ENCODE measurements around the gene PLOD1. TPM values are rescaled to one million over a fixed set of nuclear protein-coding genes. Genes with fewer than 3 reads are reported as not detected.

The PLOD1 gene
- total RNA-seq (2022; extraction: Qiagen RNA extraction; ENCODE audit: low read depth): 60.5 to 88.3 TPM (median 85.2 TPM) in 5 replicates

GRCh38 chr1:11934302-11935056 is at the start of gene PLOD1:
Gene PLOD1 (plus strand): TSS chr1:11934717. CDS start chr1:11934780, 63 bp downstream.

GRCh38 chr1:11979851-11980675 is 45.5 kb downstream of the PLOD1 start, which contains the start of gene MFN2:
Gene MFN2 (plus strand): TSS chr1:11980444. CDS start chr1:11989169, 8,725 bp downstream.

Other genes with a start within 250 kb of the PLOD1 start
- 0.05 to 0.13 TPM (median 0.06 TPM) in 5 replicates for gene DRAXIN, start 243.0 kb upstream of the PLOD1 start, total RNA-seq (2022; extraction: Qiagen RNA extraction; ENCODE audit: low read depth)
- gene AGTRAP, start 198.6 kb upstream of the PLOD1 start, total RNA-seq (2022; extraction: Qiagen RNA extraction; ENCODE audit: low read depth): 62.1 to 107 TPM (median 99.1 TPM) in 5 replicates
- not detected in 5 replicates for gene C1orf167, start 172.5 kb upstream of the PLOD1 start, total RNA-seq (2022; extraction: Qiagen RNA extraction; ENCODE audit: low read depth)
- 3.7 to 5.5 TPM (median 4.8 TPM) in 5 replicates for gene MTHFR, start 128.8 kb upstream of the PLOD1 start, total RNA-seq (2022; extraction: Qiagen RNA extraction; ENCODE audit: low read depth)
- gene CLCN6, start 128.5 kb upstream of the PLOD1 start, total RNA-seq (2022; extraction: Qiagen RNA extraction; ENCODE audit: low read depth): 4.5 to 7.3 TPM (median 6.2 TPM) in 5 replicates
- not detected in 5 replicates for gene NPPA, start 86.9 kb upstream of the PLOD1 start, total RNA-seq (2022; extraction: Qiagen RNA extraction; ENCODE audit: low read depth)
- gene NPPB, start 75.8 kb upstream of the PLOD1 start, total RNA-seq (2022; extraction: Qiagen RNA extraction; ENCODE audit: low read depth): 0.42 TPM in 1 of 5 replicates, not detected in the others
- gene KIAA2013, start 8.3 kb upstream of the PLOD1 start, total RNA-seq (2022; extraction: Qiagen RNA extraction; ENCODE audit: low read depth): 24.5 to 50.7 TPM (median 48.7 TPM) in 5 replicates
- gene MFN2, start 45.7 kb downstream of the PLOD1 start, total RNA-seq (2022; extraction: Qiagen RNA extraction; ENCODE audit: low read depth): 30.8 to 37.4 TPM (median 34.7 TPM) in 5 replicates
- gene MIIP, start 84.8 kb downstream of the PLOD1 start, total RNA-seq (2022; extraction: Qiagen RNA extraction; ENCODE audit: low read depth): 7.2 to 17.8 TPM (median 12.8 TPM) in 5 replicates
- gene TNFRSF8, start 128.6 kb downstream of the PLOD1 start, total RNA-seq (2022; extraction: Qiagen RNA extraction; ENCODE audit: low read depth): 0.11 to 0.31 TPM (median 0.11 TPM) in 4 of 5 replicates, not detected in the other
- 0.31 to 1.4 TPM (median 0.54 TPM) in 5 replicates for gene TNFRSF1B, start 232.3 kb downstream of the PLOD1 start, total RNA-seq (2022; extraction: Qiagen RNA extraction; ENCODE audit: low read depth)